SK-N-SH (cell line): Measurements from ENCODE around the gene ERAP2. TPM values are rescaled to one million over a fixed set of nuclear protein-coding genes. Genes with fewer than 3 reads are reported as not detected.

Experiments
- CTCF ChIA-PET: fragments of 300-600, 350-600 bp; formaldehyde crosslinking; extraction: SDS; loops from one replicate; lab custom pipeline; 2021; lab: Yijun Ruan, JAX
- POLR2A ChIA-PET: fragments of 350-600 bp; sonication (Branson Sonifier 250); formaldehyde crosslinking; extraction: SDS; loops from one replicate; lab custom pipeline; 2020; ENCODE audit warnings: antibody characterized with exemption, inconsistent platforms; lab: Yijun Ruan, JAX
- DNase-seq: peaks from one replicate; pipeline ENCODE4 v3.0.0; 2012
- H2AFZ ChIP-seq: fragments of 200-600 bp; sonication (generic); 2 replicates; pipeline ENCODE4 v1.8.1; 2016; ENCODE audit warnings: antibody characterized with exemption, mild to moderate bottlenecking, low read depth
- H3F3A ChIP-seq: fragments of 200-600 bp; sonication (generic); replicated peaks from 2 replicates; pipeline ENCODE3; 2016; ENCODE audit warnings: antibody characterized with exemption, mild to moderate bottlenecking; ENCODE audit not compliant: insufficient read depth
- H3K27ac ChIP-seq, 2 experiments: fragments of 200-500 bp in 1 of 2; fragments of 200-600 bp in 1 of 2; sonication (Bioruptor generic) in 1 of 2; sonication (generic), shearing (Covaris generic) in 1 of 2; 2 replicates each; pipeline versions ENCODE4 v1.5.1 to v1.6.1; 2014 to 2016; ENCODE audit warnings: low read depth in 2 of 2, inconsistent platforms in 1 of 2, low read length in 1 of 2, mild to moderate bottlenecking in 1 of 2, mixed read lengths in 1 of 2
- H3K27me3 ChIP-seq: fragments of 200-600 bp; sonication (generic), shearing (Covaris generic); 2 replicates; pipeline ENCODE4 v1.6.1; 2016; ENCODE audit warnings: mixed run types; ENCODE audit not compliant: insufficient read depth
- H3K36me3 ChIP-seq, 2 experiments: fragments of 200-500 bp in 1 of 2; fragments of 200-600 bp in 1 of 2; sonication (Bioruptor generic) in 1 of 2; sonication (generic) in 1 of 2; replicated peaks in 1 of 2; 2 replicates each; pipeline versions ENCODE3 to v1.5.1; 2014 to 2016; ENCODE audit warnings: low read length in 1 of 2, mild to moderate bottlenecking in 1 of 2; ENCODE audit not compliant: insufficient read depth in 2 of 2, control insufficient read depth in 1 of 2
- H3K4me1 ChIP-seq, 2 experiments: fragments of 200-500 bp in 1 of 2; fragments of 200-600 bp in 1 of 2; sonication (Bioruptor generic) in 1 of 2; sonication (generic), shearing (Covaris generic) in 1 of 2; 2 replicates each; pipeline versions ENCODE4 v1.5.1 to v1.6.1; 2014 to 2016; ENCODE audit warnings: low read depth in 1 of 2, low read length in 1 of 2, mixed run types in 1 of 2; ENCODE audit not compliant: insufficient read depth in 2 of 2, control insufficient read depth in 1 of 2
- H3K4me2 ChIP-seq: fragments of 200-600 bp; sonication (generic), shearing (Covaris generic); 2 replicates; pipeline ENCODE4 v1.6.1; 2017; ENCODE audit warnings: mixed run types
- H3K4me3 ChIP-seq, 2 experiments: fragments of 200-500 bp in 1 of 2; fragments of 200-600 bp in 1 of 2; sonication (Bioruptor generic) in 1 of 2; sonication (generic), shearing (Covaris generic) in 1 of 2; 2 replicates each; pipeline versions ENCODE4 v1.5.1 to v1.8.1; 2014 to 2016; ENCODE audit warnings: low read depth in 2 of 2, inconsistent platforms in 1 of 2, low read length in 1 of 2, mild to moderate bottlenecking in 1 of 2, mixed read lengths in 1 of 2, moderate library complexity in 1 of 2
- H3K79me2 ChIP-seq: fragments of 200-600 bp; sonication (generic); 2 replicates; pipeline ENCODE4 v1.8.1; 2017; ENCODE audit warnings: mild to moderate bottlenecking; ENCODE audit not compliant: insufficient read depth
- H3K9ac ChIP-seq: fragments of 200-600 bp; sonication (generic); 2 replicates; pipeline ENCODE4 v1.6.1; 2017; ENCODE audit warnings: mixed run types
- H3K9me2 ChIP-seq: fragments of 200-600 bp; sonication (generic); 2 replicates; pipeline ENCODE4 v1.6.1; 2017; ENCODE audit warnings: mixed run types
- H3K9me3 ChIP-seq: fragments of 200-600 bp; sonication (generic); 2 replicates; pipeline ENCODE4 v1.6.1; 2017; ENCODE audit warnings: mixed run types, mild to moderate bottlenecking, moderate library complexity
- H4K20me1 ChIP-seq: fragments of 200-600 bp; sonication (generic); 2 replicates; pipeline ENCODE4 v1.6.1; 2017; ENCODE audit warnings: mild to moderate bottlenecking, mixed run types; ENCODE audit not compliant: insufficient read depth
- ELF1 ChIP-seq: IDR thresholded peaks from 2 replicates; pipeline ENCODE4 v1.4.0; 2012
- EP300 ChIP-seq, 2 experiments: IDR thresholded peaks; 2 replicates each; pipeline versions ENCODE4 v1.4.0 to v1.6.1; 2012; ENCODE audit warnings: borderline replicate concordance in 1 of 2, low read depth in 1 of 2, low read length in 1 of 2
- EZH2phosphoT487 ChIP-seq: fragments of 200-600 bp; sonication (generic); IDR thresholded peaks from 2 replicates; pipeline ENCODE4 v1.6.1; 2017; ENCODE audit warnings: low read depth, mixed run types, mild to moderate bottlenecking, antibody characterized with exemption, moderate library complexity, borderline replicate concordance
- FOSL2 ChIP-seq: IDR thresholded peaks from 2 replicates; pipeline ENCODE4 v1.4.0; 2012; ENCODE audit warnings: low read depth, mild to moderate bottlenecking, moderate library complexity, borderline replicate concordance
- FOXM1 ChIP-seq: IDR thresholded peaks from 2 replicates; pipeline ENCODE4 v1.4.0; 2012; ENCODE audit warnings: low read depth, mild to moderate bottlenecking
- GABPA ChIP-seq: IDR thresholded peaks from 2 replicates; pipeline ENCODE4 v1.4.0; 2012; ENCODE audit warnings: low read depth, mild to moderate bottlenecking
- GATA2 ChIP-seq: sonication (generic); formaldehyde crosslinking; IDR thresholded peaks from 2 replicates; pipeline ENCODE4 v1.5.0; 2020; ENCODE audit warnings: mild to moderate bottlenecking, missing genetic modification reagents
- MEF2A ChIP-seq: IDR thresholded peaks from 2 replicates; pipeline ENCODE4 v1.4.0; 2012; ENCODE audit warnings: low read depth, borderline replicate concordance
- NFIC ChIP-seq: IDR thresholded peaks from 2 replicates; pipeline ENCODE4 v1.4.0; 2012; ENCODE audit warnings: borderline replicate concordance
- NRF1 ChIP-seq: IDR thresholded peaks from 2 replicates; pipeline ENCODE4 v1.6.1; 2012; ENCODE audit warnings: low read depth, mild to moderate bottlenecking, low read length
- POLR2AphosphoS5 ChIP-seq: IDR thresholded peaks from 2 replicates; pipeline ENCODE4 v1.6.1; 2012; ENCODE audit warnings: low read depth, low read length
- RAD21 ChIP-seq: IDR thresholded peaks from 2 replicates; pipeline ENCODE4 v1.6.1; 2012; ENCODE audit warnings: mild to moderate bottlenecking, low read length
- SMC3 ChIP-seq: IDR thresholded peaks from 2 replicates; pipeline ENCODE4 v1.6.1; 2012; ENCODE audit warnings: low read depth, low read length, improper control_type of control experiment
- YY1 ChIP-seq: IDR thresholded peaks from 2 replicates; pipeline ENCODE4 v1.4.0; 2012; ENCODE audit warnings: low read depth, mild to moderate bottlenecking
- WGBS: methylation state at CpG from one replicate; pipeline ENCODE4 v1.1.6; 2017; ENCODE audit warnings: low lambda C conversion rate; 5-methylcytosine and 5-hydroxymethylcytosine counted together
- polyA plus RNA-seq, 3 experiments: library from polyadenylated mRNA; depleted of rRNA; stranded (reverse); fragments of >200 nt; gene quantifications; 2 replicates each; pipeline ENCODE4 v1.2.3, GENCODE V29; 2012
- TF ChIP-seq, protein P1 (sequence below): IDR thresholded peaks from 2 replicates; pipeline ENCODE4 v1.4.0; 2012; ENCODE audit warnings: low read depth
- TF ChIP-seq, protein P2 (sequence below): fragments of 150-350 bp; IDR thresholded peaks from 2 replicates; pipeline ENCODE4 v1.6.1; 2016; ENCODE audit warnings: mild to moderate bottlenecking, low read depth, low read length
- TF ChIP-seq, protein P3 (sequence below): IDR thresholded peaks from 2 replicates; pipeline ENCODE4; 2012
- TF ChIP-seq, protein P4 (sequence below): fragments of 200-600 bp; sonication (generic); IDR thresholded peaks from 2 replicates; pipeline ENCODE4 v1.6.1; 2017; ENCODE audit warnings: antibody characterized with exemption, mild to moderate bottlenecking, moderate library complexity
- TF ChIP-seq, protein P5 (sequence below): fragments of 150-350 bp; IDR thresholded peaks from 2 replicates; pipeline ENCODE4 v1.6.1; 2017; ENCODE audit warnings: antibody characterized with exemption, low read length, low read depth, borderline replicate concordance

The ERAP2 gene
- polyA plus RNA-seq, 1 of the 3 experiments (the other 2 are of a cell fraction): 13.2 TPM

DNA sequence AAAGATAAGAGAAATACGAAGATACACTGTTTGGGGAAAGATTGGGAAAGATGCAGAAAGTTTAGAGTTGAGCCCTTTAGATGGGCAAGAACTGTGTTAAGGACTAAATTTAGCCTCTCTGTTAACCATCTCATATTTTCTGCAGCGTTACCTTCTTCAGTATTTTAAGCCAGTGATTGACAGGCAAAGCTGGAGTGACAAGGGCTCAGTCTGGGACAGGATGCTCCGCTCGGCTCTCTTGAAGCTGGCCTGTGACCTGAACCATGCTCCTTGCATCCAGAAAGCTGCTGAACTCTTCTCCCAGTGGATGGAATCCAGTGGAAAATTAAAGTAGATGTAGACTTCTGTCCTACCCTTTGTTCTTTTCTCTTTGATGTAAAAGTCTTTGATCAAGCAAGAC lies 33.1 kb downstream of the ERAP2 start:
- Histone ChIP-seq H3K4me3 (no peak overlapping the region), H3K4me2 (no peak overlapping the region), H3K79me2 (no peaks in the 10 kb centered on the region), H3K27me3 (no peaks in the 10 kb centered on the region), H3F3A (peaks cover 5% of the 10 kb centered on the region), H3K9ac (no peak overlapping the region), H3K27ac (no peak overlapping the region)
- CTCF ChIA-PET: no interaction called here
- no peak for TF ChIP-seq POLR2AphosphoS5
- TF ChIP-seq, all 33 proteins: peak for 0
- H3K4me1 ChIP-seq: no peaks in the 10 kb centered on the region
- POLR2A ChIA-PET: no interaction called here
- WGBS: 86% methylated on average over 4 of the region's 4 CpGs
- H3K36me3 ChIP-seq: no peaks in the 10 kb centered on the region
- no peaks in the 10 kb centered on the region for H3K9me2 ChIP-seq
- H3K9me3 ChIP-seq: no peaks in the 10 kb centered on the region
- DNase-seq: no peak
- H2AFZ ChIP-seq: no peak overlapping the region
- no peaks in the 10 kb centered on the region for H4K20me1 ChIP-seq

DNA sequence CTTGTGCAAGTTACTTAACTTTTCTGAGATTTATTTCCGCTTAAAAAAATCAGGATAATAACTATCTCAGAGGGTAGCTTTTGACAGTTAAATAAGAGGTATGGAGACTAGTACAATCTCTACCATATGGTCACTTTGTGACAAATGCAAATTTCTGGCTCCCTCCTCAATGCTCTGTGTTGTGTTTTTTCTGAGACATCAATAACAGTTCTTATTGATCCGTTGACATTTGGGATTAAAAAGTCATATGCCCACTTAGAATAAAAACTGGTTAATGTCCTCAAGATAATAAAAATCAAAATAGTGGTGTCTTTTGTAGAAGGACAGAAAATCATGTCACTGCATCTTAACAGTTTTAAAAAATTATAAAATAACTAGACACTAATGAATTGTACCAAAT lies 34.8 kb downstream of the ERAP2 start:
- POLR2A ChIA-PET: no interaction called here

More for the DNA sequence above, 34.8 kb downstream of the ERAP2 start:
- WGBS: 91% methylated on average over 2 of the region's 2 CpGs
- H2AFZ ChIP-seq: no peak overlapping the region
- peaks cover 5% of the 10 kb centered on the region for H3F3A ChIP-seq
- no peak overlapping the region for H3K4me3 ChIP-seq
- TF ChIP-seq EP300 (IDR thresholded peaks at IDR 0.05; ENCODE audit: borderline replicate concordance in 1 of 2, low read depth in 1 of 2, low read length in 1 of 2) (no peak), FOSL2 (no peak), NRF1 (no peak), ELF1 (no peak), MEF2A (no peak), GABPA (no peak), EZH2phosphoT487 (no peak), NFIC (no peak), POLR2AphosphoS5 (no peak), RAD21 (no peak), FOXM1 (no peak), SMC3 (no peak), YY1 (no peak), GATA2 (CRISPR knock-in tag) (no peak)
- TF ChIP-seq, protein P1, sequence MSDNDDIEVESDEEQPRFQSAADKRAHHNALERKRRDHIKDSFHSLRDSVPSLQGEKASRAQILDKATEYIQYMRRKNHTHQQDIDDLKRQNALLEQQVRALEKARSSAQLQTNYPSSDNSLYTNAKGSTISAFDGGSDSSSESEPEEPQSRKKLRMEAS: no peak
- TF ChIP-seq, protein P2, sequence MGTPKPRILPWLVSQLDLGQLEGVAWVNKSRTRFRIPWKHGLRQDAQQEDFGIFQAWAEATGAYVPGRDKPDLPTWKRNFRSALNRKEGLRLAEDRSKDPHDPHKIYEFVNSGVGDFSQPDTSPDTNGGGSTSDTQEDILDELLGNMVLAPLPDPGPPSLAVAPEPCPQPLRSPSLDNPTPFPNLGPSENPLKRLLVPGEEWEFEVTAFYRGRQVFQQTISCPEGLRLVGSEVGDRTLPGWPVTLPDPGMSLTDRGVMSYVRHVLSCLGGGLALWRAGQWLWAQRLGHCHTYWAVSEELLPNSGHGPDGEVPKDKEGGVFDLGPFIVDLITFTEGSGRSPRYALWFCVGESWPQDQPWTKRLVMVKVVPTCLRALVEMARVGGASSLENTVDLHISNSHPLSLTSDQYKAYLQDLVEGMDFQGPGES: no peak
- TF ChIP-seq, protein P3, sequence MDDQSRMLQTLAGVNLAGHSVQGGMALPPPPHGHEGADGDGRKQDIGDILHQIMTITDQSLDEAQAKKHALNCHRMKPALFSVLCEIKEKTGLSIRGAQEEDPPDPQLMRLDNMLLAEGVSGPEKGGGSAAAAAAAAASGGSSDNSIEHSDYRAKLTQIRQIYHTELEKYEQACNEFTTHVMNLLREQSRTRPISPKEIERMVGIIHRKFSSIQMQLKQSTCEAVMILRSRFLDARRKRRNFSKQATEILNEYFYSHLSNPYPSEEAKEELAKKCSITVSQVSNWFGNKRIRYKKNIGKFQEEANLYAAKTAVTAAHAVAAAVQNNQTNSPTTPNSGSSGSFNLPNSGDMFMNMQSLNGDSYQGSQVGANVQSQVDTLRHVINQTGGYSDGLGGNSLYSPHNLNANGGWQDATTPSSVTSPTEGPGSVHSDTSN: no peak
- TF ChIP-seq, protein P4, sequence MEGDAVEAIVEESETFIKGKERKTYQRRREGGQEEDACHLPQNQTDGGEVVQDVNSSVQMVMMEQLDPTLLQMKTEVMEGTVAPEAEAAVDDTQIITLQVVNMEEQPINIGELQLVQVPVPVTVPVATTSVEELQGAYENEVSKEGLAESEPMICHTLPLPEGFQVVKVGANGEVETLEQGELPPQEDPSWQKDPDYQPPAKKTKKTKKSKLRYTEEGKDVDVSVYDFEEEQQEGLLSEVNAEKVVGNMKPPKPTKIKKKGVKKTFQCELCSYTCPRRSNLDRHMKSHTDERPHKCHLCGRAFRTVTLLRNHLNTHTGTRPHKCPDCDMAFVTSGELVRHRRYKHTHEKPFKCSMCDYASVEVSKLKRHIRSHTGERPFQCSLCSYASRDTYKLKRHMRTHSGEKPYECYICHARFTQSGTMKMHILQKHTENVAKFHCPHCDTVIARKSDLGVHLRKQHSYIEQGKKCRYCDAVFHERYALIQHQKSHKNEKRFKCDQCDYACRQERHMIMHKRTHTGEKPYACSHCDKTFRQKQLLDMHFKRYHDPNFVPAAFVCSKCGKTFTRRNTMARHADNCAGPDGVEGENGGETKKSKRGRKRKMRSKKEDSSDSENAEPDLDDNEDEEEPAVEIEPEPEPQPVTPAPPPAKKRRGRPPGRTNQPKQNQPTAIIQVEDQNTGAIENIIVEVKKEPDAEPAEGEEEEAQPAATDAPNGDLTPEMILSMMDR: no peak
- TF ChIP-seq, protein P5, sequence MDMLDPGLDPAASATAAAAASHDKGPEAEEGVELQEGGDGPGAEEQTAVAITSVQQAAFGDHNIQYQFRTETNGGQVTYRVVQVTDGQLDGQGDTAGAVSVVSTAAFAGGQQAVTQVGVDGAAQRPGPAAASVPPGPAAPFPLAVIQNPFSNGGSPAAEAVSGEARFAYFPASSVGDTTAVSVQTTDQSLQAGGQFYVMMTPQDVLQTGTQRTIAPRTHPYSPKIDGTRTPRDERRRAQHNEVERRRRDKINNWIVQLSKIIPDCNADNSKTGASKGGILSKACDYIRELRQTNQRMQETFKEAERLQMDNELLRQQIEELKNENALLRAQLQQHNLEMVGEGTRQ: no peak
- no peak overlapping the region for H3K27ac ChIP-seq
- H3K4me1 ChIP-seq: no peaks in the 10 kb centered on the region
- no peak overlapping the region for H3K4me2 ChIP-seq
- no peaks in the 10 kb centered on the region for H4K20me1 ChIP-seq
- no peaks in the 10 kb centered on the region for H3K27me3 ChIP-seq
- no peak for DNase-seq
- CTCF ChIA-PET: no interaction called here
- no peak overlapping the region for H3K9ac ChIP-seq
- no peaks in the 10 kb centered on the region for H3K9me3 ChIP-seq
- H3K79me2 ChIP-seq: no peaks in the 10 kb centered on the region
- H3K9me2 ChIP-seq: no peaks in the 10 kb centered on the region
- no peaks in the 10 kb centered on the region for H3K36me3 ChIP-seq
